HG03280 (cell line): ENCODE measurements around the gene OCEL1.
A peak's percentile ranks its signal among the peaks of the same experiment; 100 is the strongest.
"Not testable (repeated sequence)": the region's sequence is repeated elsewhere in the genome, so short reads cannot be mapped to it uniquely, and the experiment has no call there.

Experiments used
- ATAC-seq: cut with Tn5 transposase; IDR thresholded peaks from one replicate; pipeline ENCODE4 v1.9.1; 2021; ENCODE audit warnings: mild to moderate bottlenecking, moderate library complexity; ENCODE audit not compliant: unreplicated experiment

The OCEL1 gene

DNA sequence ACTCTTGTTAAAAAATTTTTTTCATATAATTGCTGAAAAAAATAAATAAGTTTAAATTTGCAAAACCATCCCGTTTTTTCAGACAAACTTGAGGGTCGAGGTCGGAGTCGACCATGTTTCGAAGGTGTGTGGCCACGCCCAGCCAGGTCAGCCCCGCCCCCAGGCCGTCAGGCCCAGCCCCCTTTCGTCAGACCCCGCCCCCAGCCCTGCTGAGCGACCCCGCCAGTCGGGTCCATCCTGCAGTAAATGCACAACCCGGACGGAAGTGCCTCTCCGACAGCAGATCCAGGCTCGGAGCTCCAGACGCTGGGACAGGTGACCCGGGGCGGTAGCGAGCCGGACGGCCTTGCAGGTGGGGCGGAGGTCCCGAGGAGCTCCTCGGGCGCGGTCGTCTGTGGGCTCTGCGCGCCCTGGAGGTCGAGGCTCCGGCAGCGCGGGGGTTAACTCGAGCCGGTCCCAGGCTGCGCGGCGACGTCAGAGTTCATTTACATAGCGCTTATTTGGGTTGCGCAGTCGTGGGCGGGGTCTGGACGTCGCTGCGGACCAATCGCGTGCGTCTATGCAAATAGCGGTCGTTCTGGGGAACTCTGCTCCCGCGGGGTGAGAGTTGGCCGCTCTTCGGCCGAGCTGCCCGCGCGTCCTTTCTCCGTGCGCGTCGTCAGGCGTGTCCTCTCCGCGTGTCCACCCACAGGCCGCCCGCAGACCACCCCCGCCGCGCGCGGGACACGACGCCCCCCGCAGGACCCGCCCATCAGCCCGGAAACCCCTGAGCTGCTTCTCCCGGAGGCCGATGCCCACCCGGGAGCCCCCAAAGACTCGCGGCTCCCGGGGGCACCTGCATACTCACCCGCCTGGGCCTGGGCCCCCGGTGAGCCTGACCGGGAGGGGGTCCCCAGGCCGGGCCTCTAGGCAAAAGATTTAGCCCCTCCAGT is at the start of gene OCEL1:
OCEL1 (plus strand) TSS at position 225 of the 932 bp plus-strand sequence; CDS start at position 247, 22 bp downstream.
- peak; percentile 92 for ATAC-seq

GRCh38 chr19:17178291-17178690 is 47.7 kb upstream of the OCEL1 start:
- ATAC-seq, result no peak

DNA sequence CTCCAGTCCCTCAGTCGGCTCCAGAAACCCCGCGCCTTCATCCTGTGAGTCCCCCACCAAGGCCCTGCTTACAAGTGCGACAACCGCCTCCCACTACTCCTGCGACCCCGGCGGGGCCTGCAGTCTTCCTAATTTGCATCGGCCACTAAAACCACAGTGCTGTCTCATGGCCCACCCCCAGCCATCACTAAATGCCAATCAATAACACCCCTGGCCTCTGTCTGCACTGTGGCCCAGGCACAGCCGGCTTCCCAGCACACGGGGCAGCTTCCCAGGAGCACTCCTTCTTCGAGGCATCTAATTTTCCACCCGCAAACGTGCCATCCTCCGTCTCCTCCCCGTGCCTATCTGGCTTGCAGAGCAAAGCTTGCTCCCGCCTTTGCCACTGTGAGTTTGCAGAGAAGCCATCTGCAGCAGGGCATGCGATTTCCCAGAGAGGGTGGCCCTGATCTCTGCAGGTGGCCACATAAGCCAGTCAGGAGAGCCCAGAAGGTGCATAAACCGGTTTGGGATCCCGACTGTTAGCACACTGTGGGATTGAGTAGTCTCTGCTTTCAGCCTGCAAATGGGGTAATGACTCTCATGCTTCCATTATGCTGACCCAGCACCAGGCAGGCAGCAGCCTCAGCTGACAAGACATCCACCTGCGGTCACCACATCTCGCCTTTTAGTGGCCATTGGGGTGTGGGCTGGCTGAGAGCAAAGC is 44.9 kb upstream of the OCEL1 start:
- no peak for ATAC-seq

- ATAC-seq, result no peak
These were observed 42.7 kb upstream of the OCEL1 start for GRCh38 chr19:17183271-17183761.

DNA sequence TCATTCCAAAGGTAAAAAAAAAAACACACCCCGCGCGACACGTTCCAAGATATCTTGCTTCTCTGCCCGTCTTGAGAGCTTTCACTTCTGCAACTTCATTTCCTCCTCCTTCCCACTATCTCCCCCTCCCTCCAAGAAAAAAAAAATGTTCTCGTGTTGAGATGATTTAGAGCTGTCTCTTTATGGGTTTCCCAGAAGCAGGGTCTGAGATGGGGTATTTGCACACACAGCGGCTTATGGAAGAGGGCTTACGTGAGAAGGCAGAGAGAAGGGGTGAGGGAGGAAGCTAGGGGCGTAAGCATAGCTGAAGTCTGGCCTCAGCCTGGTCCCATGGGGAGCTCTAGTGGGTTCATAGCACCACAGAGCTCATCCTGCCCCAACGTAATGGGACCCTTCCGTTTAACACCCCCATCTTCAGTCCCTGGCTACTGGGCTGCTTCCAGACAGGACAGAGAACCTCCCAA is 42.1 kb upstream of the OCEL1 start:
- ATAC-seq, result no peak

DNA sequence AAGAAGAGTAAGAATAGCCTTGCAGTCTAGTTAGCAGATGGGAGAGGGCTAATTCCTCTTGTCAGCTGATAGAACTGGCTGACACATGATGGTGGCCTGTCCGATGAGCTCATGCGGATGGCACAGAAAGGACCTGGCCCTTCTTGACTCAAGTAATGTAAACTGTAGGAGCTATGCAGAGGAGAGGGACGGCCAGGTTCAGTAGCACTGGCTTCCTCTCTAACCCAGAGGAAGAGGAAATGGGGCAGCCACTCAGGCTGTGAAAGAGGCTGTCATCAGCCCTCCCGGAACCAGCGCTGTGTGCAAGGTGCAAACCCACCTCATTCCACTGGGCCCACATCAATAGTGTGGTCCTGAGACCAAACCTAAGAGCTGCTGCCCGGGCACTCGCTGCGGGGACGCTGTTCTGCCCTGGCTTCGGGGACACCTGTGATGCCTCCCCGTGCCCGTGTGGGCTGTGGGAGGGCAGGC is 41.6 kb upstream of the OCEL1 start:
- no peak for ATAC-seq

GRCh38 chr19:17185590-17185989 is 40.4 kb upstream of the OCEL1 start:
- no peak for ATAC-seq

DNA sequence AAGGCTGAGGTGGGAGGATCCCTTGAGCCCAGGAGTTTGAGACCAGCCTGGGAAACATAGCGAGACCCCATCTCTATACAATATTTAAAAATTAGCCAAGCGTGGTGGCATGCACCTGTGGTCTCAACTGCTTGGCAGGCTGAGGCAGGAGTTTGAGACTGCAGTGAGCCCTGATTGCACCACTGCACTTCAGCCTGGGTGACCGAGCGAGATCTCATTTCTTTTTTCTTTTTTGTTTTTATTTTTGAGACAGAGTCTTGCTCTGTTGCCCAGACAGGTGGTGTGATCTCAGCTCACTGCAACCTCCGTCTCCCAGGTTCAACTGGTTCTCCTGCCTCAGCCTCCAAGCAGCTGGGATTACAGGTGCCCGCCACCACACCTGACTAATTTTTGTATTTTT is 34.3 kb upstream of the OCEL1 start:
- not testable (repeated sequence) for ATAC-seq

DNA sequence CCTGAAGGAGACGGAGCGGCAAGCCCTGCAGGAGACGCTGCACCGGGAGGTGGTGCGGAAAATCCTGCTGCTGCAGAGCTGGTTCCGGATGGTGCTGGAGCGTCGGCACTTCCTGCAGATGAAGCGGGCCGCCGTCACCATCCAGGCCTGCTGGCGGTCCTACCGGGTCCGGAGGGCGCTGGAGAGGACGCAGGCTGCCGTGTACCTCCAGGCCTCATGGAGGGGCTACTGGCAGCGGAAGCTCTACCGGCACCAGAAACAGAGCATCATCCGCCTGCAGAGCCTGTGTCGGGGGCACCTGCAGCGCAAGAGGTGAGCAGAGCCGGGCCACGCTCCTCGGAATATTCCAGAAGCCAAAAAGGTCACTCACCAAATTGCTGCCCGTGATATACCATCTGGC is 33.3 kb upstream of the OCEL1 start:
- ATAC-seq, result no peak

DNA sequence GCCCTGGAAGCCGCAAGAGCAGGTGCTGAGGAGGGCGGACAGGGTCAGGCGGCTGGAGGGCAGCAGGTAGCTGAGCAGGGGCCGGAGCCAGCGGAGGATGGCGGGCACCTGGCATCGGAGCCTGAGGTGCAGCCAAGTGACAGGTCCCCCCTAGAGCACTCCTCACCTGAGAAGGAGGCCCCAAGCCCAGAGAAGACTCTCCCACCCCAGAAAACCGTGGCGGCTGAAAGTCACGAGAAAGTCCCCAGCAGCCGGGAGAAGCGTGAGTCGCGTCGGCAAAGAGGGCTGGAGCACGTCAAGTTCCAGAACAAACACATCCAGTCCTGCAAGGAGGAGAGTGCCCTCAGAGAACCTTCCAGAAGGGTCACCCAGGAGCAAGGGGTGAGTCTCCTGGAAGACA is 31.4 kb upstream of the OCEL1 start:
- no peak for ATAC-seq

- no peak for ATAC-seq
These were observed 30.9 kb upstream of the OCEL1 start for GRCh38 chr19:17195106-17195505.

GRCh38 chr19:17196610-17197009 is 29.4 kb upstream of the OCEL1 start:
- no peak for ATAC-seq

- no peak for ATAC-seq
These were observed 28.4 kb upstream of the OCEL1 start for GRCh38 chr19:17197666-17198065.

GRCh38 chr19:17200408-17201079 is 25.5 kb upstream of the OCEL1 start:
- no peak for ATAC-seq

DNA sequence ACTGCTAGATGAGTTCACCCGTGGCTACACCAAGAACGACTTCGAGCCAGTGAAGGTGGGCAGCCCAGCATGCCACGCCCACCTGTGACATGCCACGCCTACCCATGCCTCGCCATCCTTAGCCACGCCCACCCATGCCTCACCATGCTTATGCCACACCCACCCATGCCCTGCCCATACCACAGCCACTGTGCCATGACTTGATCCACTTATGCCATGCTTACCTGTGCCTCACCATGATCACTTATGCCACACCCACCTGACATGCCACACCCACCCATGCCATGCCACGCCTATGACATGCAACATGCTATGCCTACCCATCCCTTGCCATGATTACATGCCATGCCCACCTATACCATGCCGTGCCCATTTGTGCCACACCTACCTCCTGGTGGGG is 23.8 kb upstream of the OCEL1 start:
- no peak for ATAC-seq

GRCh38 chr19:17202713-17203112 is 23.3 kb upstream of the OCEL1 start:
- no peak for ATAC-seq

DNA sequence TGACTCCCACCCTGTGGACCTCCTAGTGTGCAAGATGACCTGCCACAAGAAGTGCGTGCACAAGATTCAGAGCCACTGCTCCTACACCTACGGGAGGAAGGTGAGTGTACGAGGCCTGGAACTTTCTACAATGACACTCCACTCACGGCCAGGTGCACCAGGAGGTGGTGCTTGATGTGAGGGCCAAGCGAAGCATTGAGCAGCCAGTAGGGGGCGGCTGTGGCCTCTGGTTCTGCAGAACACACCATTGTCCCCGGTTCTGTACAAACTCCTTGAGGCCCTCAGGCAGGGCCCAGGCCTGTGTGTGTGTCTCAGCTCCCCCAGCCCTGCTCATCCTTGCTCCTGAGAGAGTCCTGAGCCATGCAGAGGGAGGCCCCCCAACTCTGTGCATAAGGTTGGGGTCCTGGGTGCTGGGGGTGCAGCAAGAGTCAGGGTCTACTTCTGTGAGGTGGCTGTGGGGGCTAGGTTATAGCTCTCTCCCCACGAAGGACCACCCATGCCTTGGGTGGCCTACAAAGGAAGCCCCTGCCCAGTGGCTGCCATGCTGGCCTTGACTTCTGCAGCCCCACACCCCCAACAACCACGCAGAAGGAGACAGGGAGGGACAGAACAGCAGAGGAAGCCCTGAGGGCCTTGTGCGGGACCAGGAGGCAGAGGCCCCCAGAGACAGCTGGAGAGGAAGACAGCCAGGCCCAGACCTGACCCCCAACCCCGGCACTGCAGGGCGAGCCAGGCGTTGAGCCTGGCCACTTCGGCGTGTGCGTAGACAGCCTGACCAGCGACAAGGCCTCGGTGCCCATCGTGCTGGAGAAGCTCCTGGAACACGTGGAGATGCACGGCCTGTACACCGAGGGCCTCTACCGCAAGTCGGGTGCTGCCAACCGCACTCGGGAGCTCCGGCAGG is 20.5 kb upstream of the OCEL1 start:
- ATAC-seq, result no peak

GRCh38 chr19:17206736-17207581 is 19.1 kb upstream of the OCEL1 start:
- ATAC-seq, result no peak
